Right atrium auricular region (tissue), 2 donors: ENCODE measurements around the gene FKRP. TPM values are rescaled to one million over a fixed set of nuclear protein-coding genes. Genes with fewer than 3 reads are reported as not detected.

Experiments used
- DNase-seq: peaks from one replicate; pipeline ENCODE4 v3.0.0-alpha.2; 2019; ENCODE audit warnings: low spot score
- H3K27ac ChIP-seq, 2 donors: fragments of 200-600 bp; sonication (generic); 1 replicate in 1 of 2; 2 replicates in 1 of 2; pipeline ENCODE4 v1.5.1; 2016 to 2019
- H3K27me3 ChIP-seq, 2 donors: fragments of 200-600 bp; sonication (generic); one replicate each; pipeline versions ENCODE4 v1.5.1 to v1.6.0; 2017 to 2019
- H3K36me3 ChIP-seq: fragments of 200-600 bp; sonication (generic); one replicate; pipeline ENCODE4 v1.5.1; 2016
- H3K4me1 ChIP-seq, 2 donors: fragments of 200-600 bp; sonication (generic); one replicate each; pipeline versions ENCODE4 v1.5.1 to v1.6.0; 2017 to 2019
- H3K4me3 ChIP-seq, 2 donors: fragments of 200-600 bp; sonication (generic); 1 replicate in 1 of 2; 2 replicates in 1 of 2; pipeline ENCODE4 v1.5.1; 2017 to 2019; ENCODE audit warnings: mild to moderate bottlenecking in 1 of 2, moderate library complexity in 1 of 2
- H3K9me3 ChIP-seq, 2 donors: fragments of 200-600 bp; sonication (generic); one replicate each; pipeline ENCODE4 v1.5.1; 2019
- total RNA-seq, 2 donors: library from RNA; depleted of rRNA; stranded (reverse); fragments of >200 nt; gene quantifications; one replicate each; pipeline ENCODE4 v1.1.0, GENCODE V29; 2016
- TF ChIP-seq, protein P1 (sequence below), 2 donors: fragments of 200-600 bp; sonication (generic); IDR thresholded peaks; one replicate each; pipeline ENCODE4 v1.5.1; 2019; ENCODE audit warnings: antibody characterized with exemption in 2 of 2

The FKRP gene
- total RNA-seq, 2 donors from 2014 or later: 20.3 to 23.8 TPM

- Histone ChIP-seq H3K4me3 (no peak overlapping the region), H3K27ac (no peak overlapping the region), H3K4me1 (peaks cover 0 to 20% of the 10 kb centered on the region in 2 donors), H3K9me3 (no peaks in the 10 kb centered on the region), H3K27me3 (no peaks in the 10 kb centered on the region), H3K36me3 (peaks cover 72% of the 10 kb centered on the region)
- DNase-seq: no peak
- TF ChIP-seq, protein P1, sequence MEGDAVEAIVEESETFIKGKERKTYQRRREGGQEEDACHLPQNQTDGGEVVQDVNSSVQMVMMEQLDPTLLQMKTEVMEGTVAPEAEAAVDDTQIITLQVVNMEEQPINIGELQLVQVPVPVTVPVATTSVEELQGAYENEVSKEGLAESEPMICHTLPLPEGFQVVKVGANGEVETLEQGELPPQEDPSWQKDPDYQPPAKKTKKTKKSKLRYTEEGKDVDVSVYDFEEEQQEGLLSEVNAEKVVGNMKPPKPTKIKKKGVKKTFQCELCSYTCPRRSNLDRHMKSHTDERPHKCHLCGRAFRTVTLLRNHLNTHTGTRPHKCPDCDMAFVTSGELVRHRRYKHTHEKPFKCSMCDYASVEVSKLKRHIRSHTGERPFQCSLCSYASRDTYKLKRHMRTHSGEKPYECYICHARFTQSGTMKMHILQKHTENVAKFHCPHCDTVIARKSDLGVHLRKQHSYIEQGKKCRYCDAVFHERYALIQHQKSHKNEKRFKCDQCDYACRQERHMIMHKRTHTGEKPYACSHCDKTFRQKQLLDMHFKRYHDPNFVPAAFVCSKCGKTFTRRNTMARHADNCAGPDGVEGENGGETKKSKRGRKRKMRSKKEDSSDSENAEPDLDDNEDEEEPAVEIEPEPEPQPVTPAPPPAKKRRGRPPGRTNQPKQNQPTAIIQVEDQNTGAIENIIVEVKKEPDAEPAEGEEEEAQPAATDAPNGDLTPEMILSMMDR (IDR thresholded peaks at IDR 0.05): no peak
Measured at GRCh38 chr19:46722421-46723022, 23.3 kb upstream of the FKRP start.

DNA sequence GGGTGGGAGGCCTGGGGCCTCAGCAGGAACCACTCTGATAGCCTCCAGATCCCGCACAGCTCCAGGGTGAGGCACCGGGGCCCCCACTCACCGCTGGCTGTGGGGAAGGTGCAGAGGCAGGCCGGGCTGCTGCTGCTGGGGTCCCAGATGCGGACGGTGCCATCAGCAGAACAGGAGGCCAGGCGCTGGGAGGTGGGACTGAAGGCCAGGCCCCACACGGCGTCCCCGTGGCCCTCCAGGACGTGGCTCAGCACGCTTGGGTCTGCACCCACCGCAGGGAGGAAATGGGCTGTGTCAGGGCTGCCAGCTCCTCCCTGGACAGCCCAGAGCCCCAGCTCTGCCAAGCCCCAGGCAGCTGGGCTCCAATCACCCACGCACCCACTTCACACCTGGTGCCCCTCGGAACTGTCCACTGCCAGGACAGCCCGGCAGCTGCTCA lies 22.8 kb upstream of the FKRP start:
- no peak overlapping the region for H3K4me3 ChIP-seq
- peaks cover 77% of the 10 kb centered on the region for H3K36me3 ChIP-seq
- H3K9me3 ChIP-seq: no peaks in the 10 kb centered on the region
- H3K27ac ChIP-seq: no peak overlapping the region
- TF ChIP-seq, protein P1 (IDR thresholded peaks at IDR 0.05): no peak
- H3K27me3 ChIP-seq: no peaks in the 10 kb centered on the region
- DNase-seq: no peak
- peaks cover 0 to 20% of the 10 kb centered on the region in 2 donors for H3K4me1 ChIP-seq

DNA sequence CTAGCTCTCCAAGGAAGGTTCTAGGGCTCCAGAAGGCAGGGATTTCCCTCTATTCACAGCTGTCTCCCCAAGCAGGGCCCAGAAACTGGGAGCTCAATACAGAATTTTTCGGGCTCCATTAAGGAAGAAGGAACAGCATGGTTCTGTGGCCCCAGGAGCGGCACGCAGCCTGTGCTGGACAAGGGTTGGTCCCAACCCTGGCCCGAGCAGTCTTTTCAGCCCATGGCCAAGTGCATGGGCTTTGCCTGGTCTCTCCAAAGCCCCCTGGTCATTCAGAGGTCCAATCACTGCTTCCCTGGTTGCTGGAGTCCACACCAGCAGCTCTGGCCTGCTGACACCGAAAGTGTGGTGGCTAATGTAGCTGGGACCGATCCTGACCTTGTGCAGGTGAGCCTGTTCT lies 22.4 kb upstream of the FKRP start:
- TF ChIP-seq, protein P1 (IDR thresholded peaks at IDR 0.05): no peak
- H3K9me3 ChIP-seq: no peaks in the 10 kb centered on the region
- H3K4me3 ChIP-seq: no peak overlapping the region
- H3K27ac ChIP-seq: no peak overlapping the region
- peaks cover 0 to 23% of the 10 kb centered on the region in 2 donors for H3K4me1 ChIP-seq
- no peaks in the 10 kb centered on the region for H3K27me3 ChIP-seq
- H3K36me3 ChIP-seq: peaks cover 81% of the 10 kb centered on the region
- DNase-seq: no peak

DNA sequence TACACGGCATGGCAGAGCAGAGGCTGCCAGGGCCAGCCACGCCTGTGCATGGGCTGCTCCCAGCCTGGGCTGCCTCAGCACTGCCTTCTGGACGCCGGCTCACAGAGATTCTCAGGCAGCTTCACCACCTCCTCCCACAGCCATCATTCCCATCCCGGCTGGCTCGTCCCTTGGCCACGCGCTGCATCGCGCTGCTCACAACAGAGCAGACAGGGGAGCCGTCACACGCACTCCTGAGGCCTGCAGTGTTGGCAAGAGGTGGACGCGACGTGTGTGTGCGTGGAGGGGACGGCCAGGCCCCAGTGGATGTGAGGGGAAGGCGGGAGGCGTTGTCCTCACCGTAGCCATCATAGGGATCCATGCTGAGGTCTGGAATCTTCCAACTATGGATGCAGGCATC lies 21.4 kb upstream of the FKRP start:
- no peaks in the 10 kb centered on the region for H3K9me3 ChIP-seq
- no peak for DNase-seq
- no peak overlapping the region for H3K27ac ChIP-seq
- TF ChIP-seq, protein P1 (IDR thresholded peaks at IDR 0.05): no peak
- no peak overlapping the region for H3K4me3 ChIP-seq
- peaks cover 91% of the 10 kb centered on the region for H3K36me3 ChIP-seq
- no peaks in the 10 kb centered on the region for H3K27me3 ChIP-seq
- peaks cover 0 to 33% of the 10 kb centered on the region in 2 donors for H3K4me1 ChIP-seq

- no peak for DNase-seq
- Histone ChIP-seq H3K27ac (no peak overlapping the region), H3K9me3 (no peaks in the 10 kb centered on the region), H3K4me3 (no peak overlapping the region), H3K4me1 (peaks cover 0 to 35% of the 10 kb centered on the region in 2 donors), H3K27me3 (no peaks in the 10 kb centered on the region), H3K36me3 (peaks cover 95% of the 10 kb centered on the region)
- TF ChIP-seq, protein P1 (IDR thresholded peaks at IDR 0.05): no peak
Measured at GRCh38 chr19:46725036-46725820, 20.6 kb upstream of the FKRP start.
